Fibroblast of lung (primary cell): Measurements from ENCODE around the gene SEC24D. TPM values are rescaled to one million over a fixed set of nuclear protein-coding genes. Genes with fewer than 3 reads are reported as not detected.

Experiments used
- DNase-seq, 2 donors: peaks; one replicate each; pipeline versions ENCODE4 v3.0.0 to v3.0.0-alpha.2; 2010; ENCODE audit warnings: low read depth in 2 of 2
- H2AFZ ChIP-seq: 2 replicates; pipeline ENCODE4 v1.5.1; 2012; ENCODE audit warnings: low read length, control low read depth, inconsistent platforms
- H3K27ac ChIP-seq: 2 replicates; pipeline ENCODE4 v1.5.1; 2011; ENCODE audit warnings: low read length, control low read depth; ENCODE audit not compliant: insufficient read depth
- H3K27me3 ChIP-seq: 2 replicates; pipeline ENCODE4 v1.5.1; 2011; ENCODE audit warnings: mild to moderate bottlenecking, low read length; ENCODE audit not compliant: control insufficient read depth, insufficient read depth
- H3K36me3 ChIP-seq: 2 replicates; pipeline ENCODE4 v1.5.1; 2011; ENCODE audit warnings: low read length; ENCODE audit not compliant: control insufficient read depth, insufficient read depth
- H3K4me1 ChIP-seq: 2 replicates; pipeline ENCODE4 v1.5.1; 2011; ENCODE audit warnings: low read length; ENCODE audit not compliant: control insufficient read depth, insufficient read depth; ENCODE audit errors: extremely low read depth
- H3K4me2 ChIP-seq: 2 replicates; pipeline ENCODE4 v1.5.1; 2011; ENCODE audit warnings: low read length, control low read depth; ENCODE audit not compliant: insufficient read depth; ENCODE audit errors: extremely low read depth
- H3K4me3 ChIP-seq, 4 experiments: fragments of 200-600 bp in 1 of 4; sonication (generic) in 1 of 4; replicated peaks in 1 of 4; 2 replicates each; pipeline ENCODE4 v1.5.1; 2011 to 2016; ENCODE audit warnings: low read length in 4 of 4, low read depth in 3 of 4, mild to moderate bottlenecking in 3 of 4, control low read depth in 2 of 4, inconsistent platforms in 1 of 4, mixed read lengths in 1 of 4; ENCODE audit not compliant: insufficient read depth in 1 of 4; ENCODE audit errors: control extremely low read depth in 1 of 4
- H3K79me2 ChIP-seq: 2 replicates; pipeline ENCODE4 v1.5.1; 2012; ENCODE audit warnings: mild to moderate bottlenecking, low read length, inconsistent platforms; ENCODE audit not compliant: control insufficient read depth, insufficient read depth
- H3K9ac ChIP-seq: 2 replicates; pipeline ENCODE4 v1.5.1; 2011; ENCODE audit warnings: mild to moderate bottlenecking, low read length, control low read depth; ENCODE audit not compliant: insufficient read depth
- H3K9me3 ChIP-seq: 2 replicates; pipeline ENCODE4 v1.5.1; 2012; ENCODE audit warnings: low read depth, low read length; ENCODE audit not compliant: control insufficient read depth, insufficient read depth
- H4K20me1 ChIP-seq: 2 replicates; pipeline ENCODE4 v1.5.1; 2011; ENCODE audit warnings: low read length; ENCODE audit not compliant: control insufficient read depth, insufficient read depth; ENCODE audit errors: extremely low read depth
- EZH2 ChIP-seq: IDR thresholded peaks from 2 replicates; pipeline ENCODE4 v1.5.1; 2012; ENCODE audit warnings: low read length, control low read depth, mild to moderate bottlenecking; ENCODE audit errors: missing control alignments
- polyA plus RNA-seq, 2 donors: library from polyadenylated mRNA; depleted of rRNA in 1 of 2; stranded (reverse) in 1 of 2; unstranded in 1 of 2; fragments of >200 nt; gene quantifications; 2 replicates each; pipeline ENCODE4 v1.2.1, GENCODE V29; 2011 to 2012; ENCODE audit warnings: missing spikeins in 1 of 2
- total RNA-seq: library from RNA; depleted of rRNA; stranded (reverse); fragments of >200 nt; gene quantifications from 2 replicates; pipeline ENCODE4 v1.2.1, GENCODE V29; 2014
- TF ChIP-seq, protein P1 (sequence below), 2 donors: IDR thresholded peaks in 1 of 2; conservative IDR thresholded peaks in 1 of 2; 1 replicate in 1 of 2; 2 replicates in 1 of 2; pipeline ENCODE4 v1.5.1; 2011 to 2012; ENCODE audit warnings: low read length in 2 of 2, control low read depth in 1 of 2, inconsistent platforms in 1 of 2, low read depth in 1 of 2, mild to moderate bottlenecking in 1 of 2

The SEC24D gene
- total and polyA plus RNA-seq, 2 donors (not counting 1 experiment from before 2014, with no cell fraction given) = 64.6 to 105 TPM

DNA sequence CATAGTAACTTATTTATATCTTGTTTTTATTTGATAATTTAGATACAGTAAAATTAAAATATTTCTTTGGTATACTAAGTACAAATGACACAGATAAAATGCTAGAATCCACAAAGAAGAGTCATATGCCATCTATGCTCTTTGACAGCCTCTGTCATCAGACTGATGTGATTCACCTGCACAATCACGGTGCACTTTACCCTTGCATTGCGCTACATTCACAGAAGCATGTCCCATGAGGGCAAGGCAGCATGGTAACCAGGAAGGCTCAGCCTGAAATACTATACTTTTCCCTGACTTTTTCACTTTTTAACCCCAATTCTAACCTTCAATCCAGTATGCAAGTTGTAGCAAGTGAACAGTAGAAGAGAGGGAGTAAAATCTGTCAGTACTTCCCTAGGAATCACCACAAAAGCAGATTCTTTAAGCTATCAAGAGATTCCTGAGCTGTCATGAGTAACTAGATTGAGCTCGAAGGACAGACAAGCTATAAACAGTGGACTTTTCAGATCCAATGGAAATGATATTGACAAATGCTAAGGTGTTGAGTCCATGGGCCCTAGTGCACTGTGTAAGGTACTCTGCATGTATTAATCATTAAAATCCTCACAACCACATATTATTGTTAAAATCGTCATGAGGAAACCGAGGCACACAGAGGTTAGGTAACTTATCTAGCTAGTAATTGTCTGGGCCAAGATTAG is 14.2 kb downstream of the SEC24D start:
- H3K27ac ChIP-seq = no peak overlapping the region

DNA sequence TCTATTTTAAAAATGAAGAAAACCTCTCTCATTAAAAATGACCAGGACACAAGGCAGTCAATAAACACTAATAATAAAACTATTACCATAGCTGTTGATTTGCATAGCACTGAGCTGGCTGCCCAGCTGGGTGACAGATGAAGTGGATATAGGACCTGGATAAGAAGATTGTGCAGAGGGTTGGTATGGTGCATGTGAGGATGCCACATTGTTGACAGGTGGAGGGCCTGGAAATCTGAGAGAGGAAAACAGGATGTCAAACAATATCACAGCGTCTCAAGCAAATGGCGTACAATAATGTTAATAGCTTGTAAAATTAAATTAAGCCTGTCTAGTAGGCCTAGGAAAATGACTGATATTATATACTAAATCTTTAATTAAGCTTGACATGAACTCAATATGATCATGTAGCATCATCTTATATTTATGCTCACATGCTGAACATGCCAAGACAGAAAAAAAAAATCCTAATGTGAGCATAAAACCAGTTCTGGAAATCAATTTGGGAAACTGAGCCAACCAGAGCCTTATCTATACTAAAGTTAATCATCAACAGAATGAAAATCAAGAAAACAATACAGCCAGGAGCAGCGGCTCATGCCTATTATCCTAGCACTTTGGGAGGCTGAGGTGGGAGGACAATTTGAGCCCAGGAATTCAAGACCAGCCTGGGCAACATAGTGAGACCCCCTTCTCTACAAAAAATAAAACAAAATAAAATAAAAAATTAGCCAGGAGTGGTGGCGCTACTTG is 18.6 kb downstream of the SEC24D start:
- H3K9ac ChIP-seq = no peak overlapping the region
- H3K27me3 ChIP-seq = no peaks in the 10 kb centered on the region
- no peak overlapping the region for H3K4me3 ChIP-seq
- H3K36me3 ChIP-seq = peaks cover 21% of the 10 kb centered on the region
- H4K20me1 ChIP-seq = peaks cover 6% of the 10 kb centered on the region
- H3K4me2 ChIP-seq = no peak overlapping the region
- DNase-seq = no peak
- H2AFZ ChIP-seq = no peak overlapping the region
- no peak overlapping the region for H3K27ac ChIP-seq
- peaks cover 93% of the 10 kb centered on the region for H3K79me2 ChIP-seq
- H3K9me3 ChIP-seq = no peaks in the 10 kb centered on the region
- TF ChIP-seq, protein P1, sequence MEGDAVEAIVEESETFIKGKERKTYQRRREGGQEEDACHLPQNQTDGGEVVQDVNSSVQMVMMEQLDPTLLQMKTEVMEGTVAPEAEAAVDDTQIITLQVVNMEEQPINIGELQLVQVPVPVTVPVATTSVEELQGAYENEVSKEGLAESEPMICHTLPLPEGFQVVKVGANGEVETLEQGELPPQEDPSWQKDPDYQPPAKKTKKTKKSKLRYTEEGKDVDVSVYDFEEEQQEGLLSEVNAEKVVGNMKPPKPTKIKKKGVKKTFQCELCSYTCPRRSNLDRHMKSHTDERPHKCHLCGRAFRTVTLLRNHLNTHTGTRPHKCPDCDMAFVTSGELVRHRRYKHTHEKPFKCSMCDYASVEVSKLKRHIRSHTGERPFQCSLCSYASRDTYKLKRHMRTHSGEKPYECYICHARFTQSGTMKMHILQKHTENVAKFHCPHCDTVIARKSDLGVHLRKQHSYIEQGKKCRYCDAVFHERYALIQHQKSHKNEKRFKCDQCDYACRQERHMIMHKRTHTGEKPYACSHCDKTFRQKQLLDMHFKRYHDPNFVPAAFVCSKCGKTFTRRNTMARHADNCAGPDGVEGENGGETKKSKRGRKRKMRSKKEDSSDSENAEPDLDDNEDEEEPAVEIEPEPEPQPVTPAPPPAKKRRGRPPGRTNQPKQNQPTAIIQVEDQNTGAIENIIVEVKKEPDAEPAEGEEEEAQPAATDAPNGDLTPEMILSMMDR (conservative IDR thresholded peaks at IDR 0.05 in 1 of 2, IDR thresholded peaks at IDR 0.05 in 1 of 2; ENCODE audit: low read depth in 1 of 2, low read length in 2 of 2) = no peak
- no peak for TF ChIP-seq EZH2
- H3K4me1 ChIP-seq = peaks cover 9% of the 10 kb centered on the region

More for the DNA sequence above, 14.2 kb downstream of the SEC24D start:
- Histone ChIP-seq H2AFZ (no peak overlapping the region), H3K4me2 (no peak overlapping the region), H3K79me2 (peaks cover 96% of the 10 kb centered on the region), H3K36me3 (peaks cover 12% of the 10 kb centered on the region), H4K20me1 (peaks cover 13% of the 10 kb centered on the region), H3K9ac (no peak overlapping the region), H3K4me3 (no peak overlapping the region), H3K4me1 (peaks cover 2% of the 10 kb centered on the region), H3K9me3 (no peaks in the 10 kb centered on the region), H3K27me3 (no peaks in the 10 kb centered on the region)
- TF ChIP-seq EZH2 = no peak
- TF ChIP-seq, protein P1 (conservative IDR thresholded peaks at IDR 0.05 in 1 of 2, IDR thresholded peaks at IDR 0.05 in 1 of 2; ENCODE audit: low read depth in 1 of 2, low read length in 2 of 2) = no peak
- no peak for DNase-seq

DNA sequence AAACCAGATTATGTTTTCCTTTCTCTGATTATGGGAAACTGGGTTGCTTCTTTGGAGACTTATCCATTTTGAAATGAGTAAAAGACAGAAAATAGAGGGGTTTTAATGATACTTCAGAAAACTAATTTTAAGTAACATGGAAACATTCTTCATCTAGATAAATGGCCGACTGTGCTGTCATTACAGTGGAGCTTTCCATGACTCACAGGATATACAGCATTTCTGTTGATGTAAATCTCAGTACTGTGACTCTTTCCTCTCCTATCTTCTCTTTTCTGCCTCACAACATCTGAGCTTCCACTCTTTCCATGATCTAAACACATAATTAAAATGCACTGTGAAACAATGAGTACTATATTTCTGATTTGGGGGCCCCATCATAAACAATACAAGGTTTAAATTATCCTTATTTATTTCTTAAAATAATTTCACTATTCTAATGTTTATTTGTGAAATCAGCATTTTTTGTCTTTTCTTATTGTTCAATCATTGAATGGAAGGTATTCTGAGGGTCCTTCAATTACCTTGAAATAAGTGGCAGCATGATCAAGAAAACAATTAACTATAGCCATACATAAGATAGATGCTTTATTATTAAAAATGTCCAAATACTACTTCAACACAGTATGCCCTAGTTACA is 19.3 kb downstream of the SEC24D start:
- peaks cover 9% of the 10 kb centered on the region for H3K4me1 ChIP-seq
- H2AFZ ChIP-seq = no peak overlapping the region
- peaks cover 91% of the 10 kb centered on the region for H3K79me2 ChIP-seq
- DNase-seq = peak; percentile 48 to 67
- H3K27ac ChIP-seq = no peak overlapping the region
- peaks cover 27% of the 10 kb centered on the region for H3K36me3 ChIP-seq
- H3K9ac ChIP-seq = no peak overlapping the region
- no peak for TF ChIP-seq EZH2
- TF ChIP-seq, protein P1 (conservative IDR thresholded peaks at IDR 0.05 in 1 of 2, IDR thresholded peaks at IDR 0.05 in 1 of 2; ENCODE audit: low read depth in 1 of 2, low read length in 2 of 2) = no peak
- no peaks in the 10 kb centered on the region for H3K9me3 ChIP-seq
- no peak overlapping the region for H3K4me2 ChIP-seq
- peaks cover 6% of the 10 kb centered on the region for H4K20me1 ChIP-seq
- H3K27me3 ChIP-seq = no peaks in the 10 kb centered on the region
- H3K4me3 ChIP-seq = no peak overlapping the region
